ENCODE results near the gene TC2N. TPM values are rescaled to one million over a fixed set of nuclear protein-coding genes. Genes with fewer than 3 reads are reported as not detected.

Gene TC2N
- total and polyA plus RNA-seq, 9 of the 15 experiments (the other 6 are each of a cell fraction or from before 2014, with no cell fraction given): 2.0 to 12.5 (median 7.3) TPM

DNA sequence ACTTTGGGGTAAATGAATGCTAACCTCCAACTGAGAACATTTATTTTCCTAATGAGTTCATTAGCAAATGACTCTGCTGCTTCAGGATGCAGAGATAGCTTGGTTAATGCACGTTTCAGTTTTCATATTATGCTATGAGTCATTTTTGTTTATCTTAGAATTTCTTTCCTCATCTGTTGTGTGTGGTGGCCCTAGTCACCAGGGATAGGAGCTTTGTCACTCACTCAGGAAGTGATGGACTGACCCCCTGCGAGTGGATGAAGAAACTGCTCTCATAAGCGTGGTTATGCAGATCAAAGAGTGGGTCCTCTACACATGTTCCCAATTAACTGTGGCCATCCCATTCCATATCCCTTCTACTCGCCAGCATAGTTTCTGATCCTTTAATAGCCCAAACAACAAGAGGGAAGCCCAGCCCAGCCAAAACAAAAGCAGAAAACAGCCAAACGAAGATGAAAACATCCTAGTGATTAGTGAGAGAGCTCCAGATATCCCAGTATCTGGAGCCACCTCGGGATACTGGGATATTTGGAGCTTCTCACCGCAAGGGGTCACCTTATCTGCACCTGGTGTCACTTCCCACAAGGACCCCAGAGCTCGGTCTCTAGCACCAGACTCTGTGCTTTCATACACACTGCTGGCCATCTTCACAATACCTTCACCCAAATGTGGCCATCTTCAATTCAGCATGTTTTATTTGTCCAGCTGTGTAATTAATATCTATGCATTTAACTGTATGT, 8.6 kb downstream of the TC2N start (continued):
- TF ChIP-seq FOXJ3 (CRISPR knock-in tag; IDR thresholded peaks at IDR 0.05) (no peak), ZNF354B (CRISPR knock-in tag; IDR thresholded peaks at IDR 0.05) (no peak), CTCF (IDR thresholded peaks at IDR 0.05 in 2 of 3, conservative IDR thresholded peaks at IDR 0.05 in 1 of 3; ENCODE audit: insufficient read depth in 2 of 3, low read depth in 1 of 3, low read length in 3 of 3) (peak; percentile 47 to 64 (median 51); a peak in 5 of 6 replicates), NFE2 (IDR thresholded peaks at IDR 0.05; ENCODE audit: low read depth) (no peak), SIN3A (IDR thresholded peaks at IDR 0.05; ENCODE audit: borderline replicate concordance in 2 of 2, control insufficient read depth in 1 of 2, low read depth in 2 of 2, low read length in 2 of 2) (no peak), ILK (tag; IDR thresholded peaks at IDR 0.05; ENCODE audit: borderline replicate concordance, low read depth) (no peak), ZNF436 (CRISPR knock-in tag; IDR thresholded peaks at IDR 0.05) (no peak), WHSC1 (IDR thresholded peaks at IDR 0.05; ENCODE audit: low read length) (no peak), PYGO2 (tag; IDR thresholded peaks at IDR 0.05) (no peak), ZNF324 (CRISPR knock-in tag; IDR thresholded peaks at IDR 0.05) (no peak)
- TF ChIP-seq, protein P1, sequence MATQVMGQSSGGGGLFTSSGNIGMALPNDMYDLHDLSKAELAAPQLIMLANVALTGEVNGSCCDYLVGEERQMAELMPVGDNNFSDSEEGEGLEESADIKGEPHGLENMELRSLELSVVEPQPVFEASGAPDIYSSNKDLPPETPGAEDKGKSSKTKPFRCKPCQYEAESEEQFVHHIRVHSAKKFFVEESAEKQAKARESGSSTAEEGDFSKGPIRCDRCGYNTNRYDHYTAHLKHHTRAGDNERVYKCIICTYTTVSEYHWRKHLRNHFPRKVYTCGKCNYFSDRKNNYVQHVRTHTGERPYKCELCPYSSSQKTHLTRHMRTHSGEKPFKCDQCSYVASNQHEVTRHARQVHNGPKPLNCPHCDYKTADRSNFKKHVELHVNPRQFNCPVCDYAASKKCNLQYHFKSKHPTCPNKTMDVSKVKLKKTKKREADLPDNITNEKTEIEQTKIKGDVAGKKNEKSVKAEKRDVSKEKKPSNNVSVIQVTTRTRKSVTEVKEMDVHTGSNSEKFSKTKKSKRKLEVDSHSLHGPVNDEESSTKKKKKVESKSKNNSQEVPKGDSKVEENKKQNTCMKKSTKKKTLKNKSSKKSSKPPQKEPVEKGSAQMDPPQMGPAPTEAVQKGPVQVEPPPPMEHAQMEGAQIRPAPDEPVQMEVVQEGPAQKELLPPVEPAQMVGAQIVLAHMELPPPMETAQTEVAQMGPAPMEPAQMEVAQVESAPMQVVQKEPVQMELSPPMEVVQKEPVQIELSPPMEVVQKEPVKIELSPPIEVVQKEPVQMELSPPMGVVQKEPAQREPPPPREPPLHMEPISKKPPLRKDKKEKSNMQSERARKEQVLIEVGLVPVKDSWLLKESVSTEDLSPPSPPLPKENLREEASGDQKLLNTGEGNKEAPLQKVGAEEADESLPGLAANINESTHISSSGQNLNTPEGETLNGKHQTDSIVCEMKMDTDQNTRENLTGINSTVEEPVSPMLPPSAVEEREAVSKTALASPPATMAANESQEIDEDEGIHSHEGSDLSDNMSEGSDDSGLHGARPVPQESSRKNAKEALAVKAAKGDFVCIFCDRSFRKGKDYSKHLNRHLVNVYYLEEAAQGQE (IDR thresholded peaks at IDR 0.05; ENCODE audit: borderline replicate concordance): peak; percentile 33; the same call in 1 of the 2 replicates
- TF ChIP-seq, protein P1 (CRISPR knock-in tag; IDR thresholded peaks at IDR 0.05; ENCODE audit: low read depth): no peak
- TF ChIP-seq, protein P2, sequence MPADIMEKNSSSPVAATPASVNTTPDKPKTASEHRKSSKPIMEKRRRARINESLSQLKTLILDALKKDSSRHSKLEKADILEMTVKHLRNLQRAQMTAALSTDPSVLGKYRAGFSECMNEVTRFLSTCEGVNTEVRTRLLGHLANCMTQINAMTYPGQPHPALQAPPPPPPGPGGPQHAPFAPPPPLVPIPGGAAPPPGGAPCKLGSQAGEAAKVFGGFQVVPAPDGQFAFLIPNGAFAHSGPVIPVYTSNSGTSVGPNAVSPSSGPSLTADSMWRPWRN (IDR thresholded peaks at IDR 0.05; ENCODE audit: low read depth): no peak
